ENCODE data around the gene HBQ1.

- no peak for TF ChIP-seq CTCF (IDR thresholded peaks at IDR 0.05)
- no peak for TF ChIP-seq POLR2A (IDR thresholded peaks at IDR 0.05)
- no peak for TF ChIP-seq POLR2AphosphoS5 (IDR thresholded peaks at IDR 0.05)
Observed at GRCh38 chr16:170788-171187, 9.5 kb upstream of the HBQ1 start.

Data from prostate gland (tissue), 2 donors.